ENCODE data around the gene GNPDA1. TPM values are rescaled to one million over a fixed set of nuclear protein-coding genes. Genes with fewer than 3 reads are reported as not detected.

Gene GNPDA1
- total and polyA plus RNA-seq, 2 of the 8 experiments (the other 6 are each of a cell fraction or from before 2014, with no cell fraction given), result 33.0 to 94.3 TPM

GRCh38 chr5:141954194-141954593 lies 58.6 kb downstream of the GNPDA1 start:
- Histone ChIP-seq H3K18ac (ENCODE audit: extremely low read depth, low read length) (no peak overlapping the region), H3K4me3 (ENCODE audit: extremely low read depth in 1 of 4, insufficient read depth in 2 of 4, low read depth in 3 of 4, low read length in 4 of 4) (no peak overlapping the region), H3K23ac (ENCODE audit: insufficient read length) (no peak overlapping the region), H2BK12ac (ENCODE audit: low read depth, low read length) (no peak overlapping the region), H3K9me3 (ENCODE audit: insufficient read depth in 2 of 2, low read depth in 1 of 2, low read length in 1 of 2) (no peaks in the 10 kb centered on the region), H2AK5ac (ENCODE audit: low read depth, low read length) (no peak overlapping the region), H4K5ac (ENCODE audit: insufficient read length, low read depth, low read length) (no peak overlapping the region), H2BK15ac (ENCODE audit: low read length) (no peak overlapping the region), H3K4me2 (ENCODE audit: insufficient read depth in 1 of 2, low read depth in 2 of 2, low read length in 2 of 2) (no peak overlapping the region), H3K9ac (replicated peaks in 1 of 4; ENCODE audit: extremely low read depth in 1 of 4, low read depth in 3 of 4, low read length in 3 of 4) (no peak overlapping the region), H3K36me3 (ENCODE audit: control insufficient read depth in 2 of 4, insufficient read depth in 4 of 4, low read length in 3 of 4) (no peaks in the 10 kb centered on the region), H3K56ac (replicated peaks; ENCODE audit: insufficient read length, low read depth, low read length) (no peak overlapping the region), H3K79me1 (ENCODE audit: low read depth, low read length) (no peaks in the 10 kb centered on the region), H3K79me2 (ENCODE audit: control insufficient read depth in 1 of 2, insufficient read depth in 2 of 2, low read length in 2 of 2) (no peaks in the 10 kb centered on the region), H2BK120ac (replicated peaks; ENCODE audit: low read depth, low read length) (no peak overlapping the region), H4K8ac (ENCODE audit: extremely low read depth, insufficient read depth, low read length) (no peak overlapping the region), H4K91ac (replicated peaks; ENCODE audit: insufficient read length, low read length) (no peak overlapping the region), H4K20me1 (replicated peaks in 1 of 2; ENCODE audit: control insufficient read depth in 1 of 2, insufficient read depth in 2 of 2, low read length in 2 of 2) (no peaks in the 10 kb centered on the region), H3K14ac (ENCODE audit: insufficient read length) (no peak overlapping the region), H2BK5ac (ENCODE audit: low read depth, low read length) (no peak overlapping the region), H2AFZ (ENCODE audit: low read length) (no peak overlapping the region), H3K23me2 (ENCODE audit: low read depth, low read length) (no peaks in the 10 kb centered on the region), H3K27me3 (replicated peaks in 1 of 4; ENCODE audit: control insufficient read depth in 3 of 4, extremely low read depth in 1 of 4, insufficient read depth in 3 of 4, low read length in 3 of 4) (no peaks in the 10 kb centered on the region; a peak in 1 of 7 replicates), H3K4me1 (replicated peaks in 1 of 4; ENCODE audit: control insufficient read depth in 3 of 4, insufficient read depth in 4 of 4, low read length in 3 of 4) (peaks cover 0 to 6% (median 3%) of the 10 kb centered on the region in 4 experiments; a peak in 5 of 7 replicates), H2BK20ac (ENCODE audit: low read length) (no peak overlapping the region), H3K27ac (ENCODE audit: low read depth, low read length) (no peak overlapping the region), H3K4ac (replicated peaks; ENCODE audit: insufficient read length, low read depth, low read length) (no peak overlapping the region)
- FAIRE-seq, result no peak
- ChIA-PET CTCF (ENCODE audit: partially characterized antibody) (interaction anchor here (0.5 to 13.3 kb wide), 13 partner anchors 10 to 625 kb away, joined by 3 to 324 read pairs (median 3); no protein-coding TSS in a partner anchor), POLR2A (ENCODE audit: partially characterized antibody) (interaction anchor here (0.7 to 9.2 kb wide), 3 partner anchors 11 to 271 kb away, joined by 3 to 121 read pairs (median 4); partner anchors contain the start of gene RNF14)
- no peak for DNase-seq (ENCODE audit: low read depth in 1 of 2, low spot score in 2 of 2)
- no peak for TF ChIP-seq SAP30 (IDR thresholded peaks at IDR 0.05; ENCODE audit: insufficient read depth, insufficient replicate concordance, low read length)
- TF ChIP-seq SP1 (IDR thresholded peaks at IDR 0.05; ENCODE audit: low read depth, low read length), result no peak
- no peak for TF ChIP-seq CTBP2 (IDR thresholded peaks at IDR 0.05; ENCODE audit: borderline replicate concordance, insufficient read depth, insufficient read length, low read length)
- TF ChIP-seq BCL11A (IDR thresholded peaks at IDR 0.05; ENCODE audit: low read depth in 2 of 2, low read length in 2 of 2), result no peak
- TF ChIP-seq PHF8 (conservative IDR thresholded peaks at IDR 0.05; ENCODE audit: low read depth, low read length), result no peak
- no peak for TF ChIP-seq TCF12 (IDR thresholded peaks at IDR 0.05; ENCODE audit: low read depth, low read length)
- TF ChIP-seq E2F6 (IDR thresholded peaks at IDR 0.05), result no peak
- TF ChIP-seq ASH2L (IDR thresholded peaks at IDR 0.05; ENCODE audit: low read length), result no peak
- TF ChIP-seq RBBP5 (IDR thresholded peaks at IDR 0.05; ENCODE audit: borderline replicate concordance, low read depth, low read length), result no peak
- TF ChIP-seq POLR2AphosphoS5 (IDR thresholded peaks at IDR 0.05; ENCODE audit: low read depth, low read length), result no peak
- TF ChIP-seq ATF3 (IDR thresholded peaks at IDR 0.05; ENCODE audit: insufficient read depth, low read depth, low read length), result no peak
- WGBS, 2 experiments (ENCODE audit: extremely low coverage in 1 of 2, insufficient coverage in 1 of 2, insufficient read length in 1 of 2, insufficient replicate concordance in 2 of 2, low coverage in 1 of 2, low lambda C conversion rate in 2 of 2, missing lambda C conversion rate in 1 of 2), result 89% methylated on average over 2 of the region's 2 CpGs; no CpG with 5 or more reads in 1 of the 2 experiments

All from H1 (cell line).